Measurements from ENCODE around the gene MAP2K6.

Gene MAP2K6

DNA sequence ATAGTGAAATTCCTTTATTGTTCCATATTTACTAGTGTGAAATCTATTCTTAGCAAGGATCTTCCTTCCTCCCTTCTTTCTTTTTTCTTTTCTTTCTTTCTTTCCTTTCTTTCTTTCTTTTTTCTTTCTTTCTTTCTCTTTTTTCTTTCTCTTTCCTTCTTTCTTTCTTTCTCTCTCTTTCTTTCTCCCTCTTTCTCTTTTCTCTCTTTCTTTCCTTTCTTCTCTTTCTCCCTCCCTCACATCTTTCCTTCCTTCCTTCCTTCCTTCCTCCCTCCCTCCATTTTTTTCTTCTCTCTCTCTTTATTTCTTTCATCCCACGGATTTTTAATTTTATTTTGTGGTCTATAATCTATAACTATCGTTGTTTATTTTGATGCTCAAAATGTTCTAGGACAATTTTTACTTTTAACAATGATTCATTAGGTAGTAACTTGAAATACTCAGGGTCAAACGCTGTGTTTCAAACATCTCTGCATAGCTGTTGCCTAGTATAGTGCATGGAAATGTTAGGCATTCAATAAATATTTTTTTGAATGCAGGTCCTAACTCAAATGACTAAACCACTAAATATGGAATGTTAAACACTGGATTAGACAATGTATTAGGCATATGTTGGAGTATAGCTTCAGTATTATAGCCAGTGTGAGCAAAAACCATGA is 178.3 kb downstream of the MAP2K6 start:
- H3K36me3 ChIP-seq (ENCODE audit: insufficient read depth, low read length), result no peaks in the 10 kb centered on the region
- no peaks in the 10 kb centered on the region for H3K79me2 ChIP-seq (ENCODE audit: insufficient read depth, low read length)
- TF ChIP-seq, protein P1, sequence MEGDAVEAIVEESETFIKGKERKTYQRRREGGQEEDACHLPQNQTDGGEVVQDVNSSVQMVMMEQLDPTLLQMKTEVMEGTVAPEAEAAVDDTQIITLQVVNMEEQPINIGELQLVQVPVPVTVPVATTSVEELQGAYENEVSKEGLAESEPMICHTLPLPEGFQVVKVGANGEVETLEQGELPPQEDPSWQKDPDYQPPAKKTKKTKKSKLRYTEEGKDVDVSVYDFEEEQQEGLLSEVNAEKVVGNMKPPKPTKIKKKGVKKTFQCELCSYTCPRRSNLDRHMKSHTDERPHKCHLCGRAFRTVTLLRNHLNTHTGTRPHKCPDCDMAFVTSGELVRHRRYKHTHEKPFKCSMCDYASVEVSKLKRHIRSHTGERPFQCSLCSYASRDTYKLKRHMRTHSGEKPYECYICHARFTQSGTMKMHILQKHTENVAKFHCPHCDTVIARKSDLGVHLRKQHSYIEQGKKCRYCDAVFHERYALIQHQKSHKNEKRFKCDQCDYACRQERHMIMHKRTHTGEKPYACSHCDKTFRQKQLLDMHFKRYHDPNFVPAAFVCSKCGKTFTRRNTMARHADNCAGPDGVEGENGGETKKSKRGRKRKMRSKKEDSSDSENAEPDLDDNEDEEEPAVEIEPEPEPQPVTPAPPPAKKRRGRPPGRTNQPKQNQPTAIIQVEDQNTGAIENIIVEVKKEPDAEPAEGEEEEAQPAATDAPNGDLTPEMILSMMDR (IDR thresholded peaks at IDR 0.05; ENCODE audit: borderline replicate concordance, extremely low read depth, low read length, poor library complexity, severe bottlenecking), result no peak
- no peak for TF ChIP-seq EZH2 (IDR thresholded peaks at IDR 0.05; ENCODE audit: borderline replicate concordance, low read depth, low read length, severe bottlenecking)
- DNase-seq (no peak), ATAC-seq (ENCODE audit: insufficient read depth, low read depth) (no peak)
- no peaks in the 10 kb centered on the region for H3K4me1 ChIP-seq (ENCODE audit: insufficient read depth, low read length)
- H4K20me1 ChIP-seq (ENCODE audit: insufficient read depth, low read length), result no peaks in the 10 kb centered on the region
- H3K9me3 ChIP-seq (ENCODE audit: insufficient read depth, low read length, severe bottlenecking), result no peaks in the 10 kb centered on the region
- H2AFZ ChIP-seq (ENCODE audit: low read depth, low read length), result no peak overlapping the region
- H3K27ac ChIP-seq (ENCODE audit: low read length), result no peak overlapping the region
- H3K27me3 ChIP-seq (ENCODE audit: insufficient read depth, low read length, poor library complexity), result no peaks in the 10 kb centered on the region
- no peak overlapping the region for H3K4me3 ChIP-seq (ENCODE audit: low read depth in 1 of 2, low read length in 2 of 2)
- no peak overlapping the region for H3K4me2 ChIP-seq (ENCODE audit: insufficient read depth, low read length)
- H3K9ac ChIP-seq (ENCODE audit: low read depth, low read length), result no peak overlapping the region

DNA sequence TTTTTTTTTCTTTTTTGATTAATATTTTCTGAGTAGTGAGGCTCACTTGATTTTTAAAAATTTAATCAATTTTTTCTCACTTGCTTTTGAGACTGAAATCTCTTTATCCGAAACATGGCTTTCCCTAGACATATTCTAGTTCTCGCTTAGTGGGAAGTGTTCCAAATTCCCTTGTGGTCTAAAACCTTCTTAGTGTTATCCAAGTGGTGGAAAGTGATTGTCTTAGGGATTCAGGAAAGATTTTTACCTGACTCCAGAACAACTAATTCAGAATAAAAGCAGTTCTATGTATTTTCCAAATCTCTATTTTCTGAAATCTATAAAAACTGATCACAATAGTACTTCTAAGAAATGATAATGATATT is 178.8 kb downstream of the MAP2K6 start:
- Histone ChIP-seq H3K4me3 (ENCODE audit: low read depth in 1 of 2, low read length in 2 of 2) (no peak overlapping the region), H3K79me2 (ENCODE audit: insufficient read depth, low read length) (no peaks in the 10 kb centered on the region), H3K27me3 (ENCODE audit: insufficient read depth, low read length, poor library complexity) (peaks cover 4% of the 10 kb centered on the region), H3K27ac (ENCODE audit: low read length) (no peak overlapping the region), H3K4me1 (ENCODE audit: insufficient read depth, low read length) (no peaks in the 10 kb centered on the region), H2AFZ (ENCODE audit: low read depth, low read length) (no peak overlapping the region), H3K9me3 (ENCODE audit: insufficient read depth, low read length, severe bottlenecking) (no peaks in the 10 kb centered on the region), H3K4me2 (ENCODE audit: insufficient read depth, low read length) (no peak overlapping the region), H3K36me3 (ENCODE audit: insufficient read depth, low read length) (no peaks in the 10 kb centered on the region), H4K20me1 (ENCODE audit: insufficient read depth, low read length) (no peaks in the 10 kb centered on the region), H3K9ac (ENCODE audit: low read depth, low read length) (no peak overlapping the region)
- TF ChIP-seq, protein P1 (IDR thresholded peaks at IDR 0.05; ENCODE audit: borderline replicate concordance, extremely low read depth, low read length, poor library complexity, severe bottlenecking), result no peak
- no peak for TF ChIP-seq EZH2 (IDR thresholded peaks at IDR 0.05; ENCODE audit: borderline replicate concordance, low read depth, low read length, severe bottlenecking)
- no peak for DNase-seq
- no peak for ATAC-seq (ENCODE audit: insufficient read depth, low read depth)

DNA sequence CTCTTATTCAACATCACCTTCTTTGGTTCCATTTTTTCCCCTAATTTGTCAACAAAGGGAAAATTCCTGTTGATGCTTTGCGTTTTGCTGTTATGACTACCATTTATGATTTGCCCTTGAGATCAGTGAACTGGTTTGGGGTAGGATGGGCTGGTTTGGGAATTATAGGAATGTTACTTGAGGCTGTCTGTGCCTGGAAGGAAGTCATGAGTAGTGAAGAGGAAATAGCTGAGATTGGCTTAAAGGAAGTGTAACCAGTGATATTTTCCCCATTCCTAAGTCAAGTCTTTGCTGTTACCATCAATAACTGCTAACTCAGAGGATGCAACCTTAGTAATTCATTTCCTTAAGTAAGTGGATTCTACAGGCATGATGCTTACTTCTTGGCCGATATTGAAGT is 179.2 kb downstream of the MAP2K6 start:
- no peaks in the 10 kb centered on the region for H3K4me1 ChIP-seq (ENCODE audit: insufficient read depth, low read length)
- no peak overlapping the region for H3K9ac ChIP-seq (ENCODE audit: low read depth, low read length)
- DNase-seq (no peak), ATAC-seq (ENCODE audit: insufficient read depth, low read depth) (no peak)
- TF ChIP-seq, protein P1 (IDR thresholded peaks at IDR 0.05; ENCODE audit: borderline replicate concordance, extremely low read depth, low read length, poor library complexity, severe bottlenecking), result no peak
- no peak for TF ChIP-seq EZH2 (IDR thresholded peaks at IDR 0.05; ENCODE audit: borderline replicate concordance, low read depth, low read length, severe bottlenecking)
- H3K4me2 ChIP-seq (ENCODE audit: insufficient read depth, low read length), result no peak overlapping the region
- H3K9me3 ChIP-seq (ENCODE audit: insufficient read depth, low read length, severe bottlenecking), result no peaks in the 10 kb centered on the region
- no peaks in the 10 kb centered on the region for H3K79me2 ChIP-seq (ENCODE audit: insufficient read depth, low read length)
- H2AFZ ChIP-seq (ENCODE audit: low read depth, low read length), result no peak overlapping the region
- peaks cover 4% of the 10 kb centered on the region for H3K27me3 ChIP-seq (ENCODE audit: insufficient read depth, low read length, poor library complexity)
- no peak overlapping the region for H3K4me3 ChIP-seq (ENCODE audit: low read depth in 1 of 2, low read length in 2 of 2)
- no peaks in the 10 kb centered on the region for H4K20me1 ChIP-seq (ENCODE audit: insufficient read depth, low read length)
- H3K27ac ChIP-seq (ENCODE audit: low read length), result no peak overlapping the region
- H3K36me3 ChIP-seq (ENCODE audit: insufficient read depth, low read length), result no peaks in the 10 kb centered on the region
